K562 (cell line): ENCODE measurements around the gene MADD. TPM values are rescaled to one million over a fixed set of nuclear protein-coding genes. Genes with fewer than 3 reads are reported as not detected.

Experiments
- ATAC-seq: fragments of 200-7000 bp; cut with Tn5 transposase; 3 replicates; pipeline ENCODE4 v1.9.1; 2020; ENCODE audit warnings: moderate library complexity
- BruUV-seq: library from RNA; stranded (reverse); fragments of 400-500 nt; replicated peaks from 2 replicates; lab custom pipeline; 2021; lab: Mats Ljungman, UMichigan
- CTCF ChIA-PET: fragments of 300-600 bp; formaldehyde crosslinking; extraction: SDS; loops from one replicate; lab custom pipeline; 2021; ENCODE audit warnings: low intra/inter-chr PET ratio; lab: Yijun Ruan, JAX
- POLR2A ChIA-PET: fragments of 300-600, 350-650 bp; sonication (Branson Sonifier 250); formaldehyde crosslinking; extraction: SDS; loops from one replicate; lab custom pipeline; 2021; ENCODE audit warnings: antibody characterized with exemption, inconsistent platforms; lab: Yijun Ruan, JAX
- DNase-seq, 4 experiments: peaks; one replicate each; pipeline versions ENCODE4 v3.0.0 to v3.0.0-alpha.2; 2011 to 2018; ENCODE audit warnings: low spot score in 3 of 4, mixed read lengths in 3 of 4; ENCODE audit errors: extremely low read depth in 1 of 4
- FAIRE-seq: peaks from 2 replicates; lab custom pipeline; 2011; peaks lifted over from hg19 to GRCh38; lab: Jason Lieb, UNC
- H2AFZ ChIP-seq: 2 replicates; pipeline ENCODE4 v1.6.0; 2011; ENCODE audit warnings: low read depth, low read length, control low read depth, inconsistent platforms
- H3K27ac ChIP-seq: fragments of 200-600 bp; 3 replicates; pipeline ENCODE4 v1.8.0; 2011; ENCODE audit warnings: low read depth, mild to moderate bottlenecking, control low read depth, inconsistent platforms, low read length, moderate library complexity, mixed read lengths; ENCODE audit errors: extremely low read depth
- H3K27me3 ChIP-seq, 2 experiments: fragments of 300-600 bp in 1 of 2; 2 replicates in 1 of 2; 3 replicates in 1 of 2; pipeline versions ENCODE4 v1.6.0 to v1.8.0; 2011; ENCODE audit warnings: inconsistent platforms in 2 of 2, low read length in 2 of 2, mild to moderate bottlenecking in 1 of 2, mixed read lengths in 1 of 2, moderate library complexity in 1 of 2; ENCODE audit not compliant: control insufficient read depth in 2 of 2, insufficient read depth in 2 of 2
- H3K36me3 ChIP-seq: fragments of 300-600 bp; 3 replicates; pipeline ENCODE4 v1.8.0; 2011; ENCODE audit warnings: mild to moderate bottlenecking, low read length, inconsistent platforms; ENCODE audit not compliant: control insufficient read depth, insufficient read depth
- H3K4me1 ChIP-seq, 2 experiments: fragments of 200-600 bp in 1 of 2; replicated peaks in 1 of 2; 2 replicates in 1 of 2; 3 replicates in 1 of 2; pipeline versions ENCODE4 v1.5.1 to v1.8.0; 2011; ENCODE audit warnings: inconsistent platforms in 2 of 2, low read length in 2 of 2, mild to moderate bottlenecking in 1 of 2, mixed read lengths in 1 of 2, moderate library complexity in 1 of 2; ENCODE audit not compliant: control insufficient read depth in 2 of 2, insufficient read depth in 2 of 2
- H3K4me2 ChIP-seq: 2 replicates; pipeline ENCODE4 v1.6.1; 2011; ENCODE audit warnings: low read length, control low read depth, inconsistent platforms, mixed read lengths; ENCODE audit not compliant: insufficient read depth
- H3K4me3 ChIP-seq: fragments of 200-600 bp; sonication (generic), shearing (Covaris generic); 2 replicates; pipeline ENCODE4 v1.5.1; 2016; ENCODE audit warnings: control low read depth, inconsistent platforms
- H3K79me2 ChIP-seq: fragments of 200-600 bp; 3 replicates; pipeline ENCODE4 v1.8.0; 2011; ENCODE audit warnings: low read length, inconsistent platforms; ENCODE audit not compliant: control insufficient read depth, insufficient read depth
- H3K9ac ChIP-seq, 2 experiments: 2 replicates each; pipeline versions ENCODE4 v1.6.0 to v1.6.1; 2011; ENCODE audit warnings: low read depth in 2 of 2, low read length in 2 of 2, control low read depth in 1 of 2, inconsistent platforms in 1 of 2, mild to moderate bottlenecking in 1 of 2, mixed read lengths in 1 of 2; ENCODE audit not compliant: insufficient read depth in 1 of 2
- H3K9me1 ChIP-seq: one replicate; pipeline ENCODE4 v1.6.0; 2011; ENCODE audit warnings: inconsistent platforms, mild to moderate bottlenecking, low read length, moderate library complexity; ENCODE audit not compliant: control insufficient read depth, insufficient read depth
- H3K9me3 ChIP-seq: replicated peaks from 2 replicates; pipeline ENCODE4 v1.5.1; 2011; ENCODE audit warnings: low read depth, low read length, inconsistent platforms; ENCODE audit not compliant: control insufficient read depth, insufficient read depth
- H4K20me1 ChIP-seq: replicated peaks from 2 replicates; pipeline ENCODE4 v1.6.1; 2011; ENCODE audit warnings: low read length, inconsistent platforms, mixed read lengths; ENCODE audit not compliant: control insufficient read depth, insufficient read depth
- ELF2 ChIP-seq: fragments of 250-450 bp; sonication (Bioruptor Pico); IDR thresholded peaks from 2 replicates; pipeline ENCODE4 v1.5.0; 2021; ENCODE audit warnings: mild to moderate bottlenecking
- GATAD2B ChIP-seq: fragments of 450-650 bp; IDR thresholded peaks from 2 replicates; pipeline ENCODE4 v1.6.1; 2017; ENCODE audit warnings: mild to moderate bottlenecking, borderline replicate concordance
- GTF2E2 ChIP-seq: fragments of 200-800 bp; sonication (Bioruptor generic); IDR thresholded peaks from 2 replicates; pipeline ENCODE4 v1.6.1; 2016; ENCODE audit warnings: missing genetic modification characterization, missing compliant biosample characterization
- HMGN3 ChIP-seq: IDR thresholded peaks from 2 replicates; pipeline ENCODE4 v1.6.1; 2011; ENCODE audit warnings: borderline replicate concordance, low read depth, mild to moderate bottlenecking, mixed read lengths, low read length; ENCODE audit not compliant: insufficient read length; ENCODE audit errors: extremely low read depth
- KLF1 ChIP-seq: fragments of 450-650 bp; IDR thresholded peaks from 2 replicates; pipeline ENCODE4 v1.6.1; 2016; ENCODE audit warnings: missing genetic modification characterization, missing compliant biosample characterization
- RFX7 ChIP-seq: fragments of 250-450 bp; sonication (Bioruptor Pico); IDR thresholded peaks from 2 replicates; pipeline ENCODE4 v1.5.1; 2021; ENCODE audit warnings: mild to moderate bottlenecking
- SMAD3 ChIP-seq: fragments of 450-650 bp; formaldehyde crosslinking; conservative IDR thresholded peaks from 2 replicates; pipeline ENCODE4 v1.4.0; 2020; ENCODE audit warnings: mild to moderate bottlenecking
- SMARCE1 ChIP-seq: fragments of 450-650 bp; IDR thresholded peaks from 2 replicates; pipeline ENCODE4 v1.7.1; 2016; ENCODE audit warnings: mild to moderate bottlenecking
- SNIP1 ChIP-seq: fragments of 450-650 bp; IDR thresholded peaks from 2 replicates; pipeline ENCODE4 v1.7.1; 2017; ENCODE audit warnings: low read depth, mild to moderate bottlenecking
- TEAD4 ChIP-seq, 2 experiments: sonication (generic) in 1 of 2; formaldehyde crosslinking in 1 of 2; IDR thresholded peaks; 2 replicates each; pipeline versions ENCODE4 v1.6.1 to v1.8.0; 2012 to 2022; ENCODE audit warnings: borderline replicate concordance in 1 of 2, inconsistent platforms in 1 of 2, low read length in 1 of 2, mild to moderate bottlenecking in 1 of 2, missing genetic modification reagents in 1 of 2
- THRAP3 ChIP-seq: fragments of 450-650 bp; IDR thresholded peaks from 2 replicates; pipeline ENCODE4 v1.6.1; 2016; ENCODE audit warnings: mild to moderate bottlenecking, inconsistent platforms, borderline replicate concordance
- ZNF551 ChIP-seq: fragments of 250-450 bp; sonication (Bioruptor Pico); IDR thresholded peaks from 2 replicates; pipeline ENCODE4 v1.5.0; 2021; ENCODE audit warnings: mild to moderate bottlenecking, moderate library complexity
- WGBS: fragments of 100-300 bp; shearing (Covaris generic); methylation state at CpG from one replicate; pipeline ENCODE4 v1.1.6; 2016; ENCODE audit warnings: low coverage, mixed read lengths; ENCODE audit not compliant: insufficient coverage; ENCODE audit errors: missing lambda C conversion rate; 5-methylcytosine and 5-hydroxymethylcytosine counted together
- in situ Hi-C: fragments of 300-500 bp; cut with MboI; formaldehyde crosslinking; loops from 4 replicates; pipeline ENCODE4 v1.15.0; 2018; ENCODE audit warnings: inconsistent platforms, mixed read lengths
- intact Hi-C: fragments of 100-400 bp; cut with micrococcal nuclease; formaldehyde crosslinking; loops from 2 replicates; pipeline ENCODE4 v1.14.2; 2022
- polyA plus RNA-seq, 8 experiments: library from polyadenylated mRNA; depleted of rRNA in 4 of 8; stranded (reverse) in 5 of 8; unstranded in 3 of 8; fragments of >200 nt; fragmentation: Nextera tagmentation in 2 of 8; fragmentation: Illumina TruSeq in 1 of 8; extraction: Ambion mirVana in 2 of 8; extraction: Trizol in 1 of 8; gene quantifications; 2 replicates each; pipeline versions ENCODE4 v1.2.1 to v1.2.3, GENCODE V29; 2011 to 2014; ENCODE audit warnings: inconsistent platforms in 1 of 8, missing spikeins in 1 of 8
- total RNA-seq, 7 experiments: library from RNA; depleted of rRNA in 6 of 7; stranded (reverse); fragments of >200 nt in 6 of 7; fragmentation: Illumina TruSeq in 2 of 7; extraction: Trizol in 2 of 7; gene quantifications; 2 replicates each; pipeline versions ENCODE4 v1.2.1 to v1.2.3, GENCODE V29; 2011 to 2021; ENCODE audit warnings: low replicate concordance in 1 of 7
- TF ChIP-seq, protein P1 (sequence below): fragments of 250-450 bp; sonication (Bioruptor Pico); IDR thresholded peaks from 2 replicates; pipeline ENCODE4 v1.6.1; 2021; ENCODE audit warnings: mild to moderate bottlenecking
- TF ChIP-seq, protein P2 (sequence below), 2 experiments: fragments of 450-650 bp; IDR thresholded peaks; 2 replicates each; pipeline ENCODE4 v1.6.1; 2016

MADD gene
- total and polyA plus RNA-seq, 9 of the 15 experiments (the other 6 are each of a cell fraction or from before 2014, with no cell fraction given) = 0.68 to 57.6 (median 33.6) TPM

DNA sequence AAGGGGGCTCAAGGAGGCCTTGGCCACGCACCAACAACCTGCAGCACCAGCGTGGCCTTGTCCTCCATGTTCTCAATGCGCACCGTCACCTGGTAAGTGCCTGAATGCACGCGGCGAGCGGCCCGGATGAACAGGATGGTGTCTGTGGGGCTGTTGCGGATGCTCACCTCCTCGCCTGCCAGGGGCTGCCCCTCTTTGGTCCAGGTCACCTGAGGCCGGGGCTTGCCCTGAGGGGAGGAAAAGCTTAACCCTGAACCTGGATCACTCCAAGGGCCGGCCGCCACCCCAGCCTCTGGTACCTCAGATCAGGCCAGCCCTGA is 63.6 kb downstream of the MADD start:
- Histone ChIP-seq H3K27me3 (no peaks in the 10 kb centered on the region), H3K4me2 (no peak overlapping the region), H3K4me3 (no peak overlapping the region), H3K9ac (peak overlapping the region in 1 of 2 experiments; percentile 59; a peak in 1 of 4 replicates), H3K9me1 (no peaks in the 10 kb centered on the region), H3K79me2 (no peaks in the 10 kb centered on the region), H3K9me3 (no peaks in the 10 kb centered on the region), H2AFZ (no peak overlapping the region), H4K20me1 (no peaks in the 10 kb centered on the region), H3K27ac (no peak overlapping the region), H3K36me3 (peaks cover 23% of the 10 kb centered on the region; the same call in 1 of the 3 replicates), H3K4me1 (peaks cover 6 to 38% of the 10 kb centered on the region in 2 experiments; a peak in 3 of 5 replicates)
- DNase-seq = no peak
- no peak for FAIRE-seq
- 74% methylated on average over 14 of the region's 14 CpGs for WGBS
- POLR2A ChIA-PET = interaction anchor here (0.5 to 1.5 kb wide), 4 partner anchors 8 to 112 kb away, joined by 3 to 5 read pairs (median 4); no protein-coding TSS in a partner anchor
- no TSS peak for BruUV-seq
- intact Hi-C loops = no loop called here
- in situ Hi-C loops = no loop called here
- CTCF ChIA-PET = no interaction called here
- no peak for TF ChIP-seq RFX7 (CRISPR knock-in tag)
- TF ChIP-seq KLF1 (tag) = no peak
- no peak for TF ChIP-seq ZNF551 (CRISPR knock-in tag)
- no peak for TF ChIP-seq ELF2 (CRISPR knock-in tag)
- TF ChIP-seq THRAP3 = no peak
- no peak for TF ChIP-seq SNIP1
- TF ChIP-seq SMAD3 = no peak
- TF ChIP-seq TEAD4 (IDR thresholded peaks at IDR 0.05; ENCODE audit: low read length) = no peak
- no peak for TF ChIP-seq TEAD4 (CRISPR knock-in tag; IDR thresholded peaks at IDR 0.05; ENCODE audit: borderline replicate concordance)
- TF ChIP-seq, protein P1, sequence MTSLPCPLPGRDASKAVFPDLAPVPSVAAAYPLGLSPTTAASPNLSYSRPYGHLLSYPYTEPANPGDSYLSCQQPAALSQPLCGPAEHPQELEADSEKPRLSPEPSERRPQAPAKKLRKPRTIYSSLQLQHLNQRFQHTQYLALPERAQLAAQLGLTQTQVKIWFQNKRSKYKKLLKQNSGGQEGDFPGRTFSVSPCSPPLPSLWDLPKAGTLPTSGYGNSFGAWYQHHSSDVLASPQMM (CRISPR knock-in tag) = no peak
- TF ChIP-seq HMGN3 = no peak
- TF ChIP-seq, protein P2, sequence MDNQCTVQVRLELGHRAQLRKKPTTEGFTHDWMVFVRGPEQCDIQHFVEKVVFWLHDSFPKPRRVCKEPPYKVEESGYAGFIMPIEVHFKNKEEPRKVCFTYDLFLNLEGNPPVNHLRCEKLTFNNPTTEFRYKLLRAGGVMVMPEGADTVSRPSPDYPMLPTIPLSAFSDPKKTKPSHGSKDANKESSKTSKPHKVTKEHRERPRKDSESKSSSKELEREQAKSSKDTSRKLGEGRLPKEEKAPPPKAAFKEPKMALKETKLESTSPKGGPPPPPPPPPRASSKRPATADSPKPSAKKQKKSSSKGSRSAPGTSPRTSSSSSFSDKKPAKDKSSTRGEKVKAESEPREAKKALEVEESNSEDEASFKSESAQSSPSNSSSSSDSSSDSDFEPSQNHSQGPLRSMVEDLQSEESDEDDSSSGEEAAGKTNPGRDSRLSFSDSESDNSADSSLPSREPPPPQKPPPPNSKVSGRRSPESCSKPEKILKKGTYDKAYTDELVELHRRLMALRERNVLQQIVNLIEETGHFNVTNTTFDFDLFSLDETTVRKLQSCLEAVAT (IDR thresholded peaks at IDR 0.05) = no peak
- TF ChIP-seq SMARCE1 = no peak
- TF ChIP-seq GTF2E2 (tag) = no peak
- no peak for TF ChIP-seq GATAD2B
- no peak for ATAC-seq
